Measurements from ENCODE around the gene MAGI2.

The MAGI2 gene

DNA sequence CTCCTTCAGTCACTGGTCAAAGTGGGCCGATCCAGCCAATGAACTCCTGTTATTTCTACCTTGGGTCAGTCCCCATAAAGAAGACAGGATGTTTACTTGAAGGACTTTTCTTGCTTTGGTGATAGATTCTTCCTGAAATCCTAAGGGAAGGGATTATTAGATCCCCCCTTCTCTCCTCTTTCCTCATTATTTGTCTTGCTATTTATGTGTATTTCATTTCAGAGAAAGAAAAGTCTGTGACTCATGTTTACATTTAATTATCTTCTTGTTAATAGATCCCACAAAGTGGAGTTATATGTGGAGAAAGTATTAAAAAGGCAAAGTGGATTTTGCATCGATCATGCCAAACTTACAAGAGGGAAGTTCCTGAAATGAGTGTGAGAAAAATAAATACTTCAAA lies 1313.4 kb downstream of the MAGI2 start:
- TF ChIP-seq ESRRG (CRISPR knock-in tag; IDR thresholded peaks at IDR 0.05) (no peak), PPARA (CRISPR knock-in tag; IDR thresholded peaks at IDR 0.05; ENCODE audit: borderline replicate concordance) (no peak), GLIS3 (CRISPR knock-in tag; IDR thresholded peaks at IDR 0.05) (no peak), TCF4 (CRISPR knock-in tag; IDR thresholded peaks at IDR 0.05; ENCODE audit: borderline replicate concordance) (no peak), ZC3H10 (CRISPR knock-in tag; IDR thresholded peaks at IDR 0.05) (peak; percentile 91; the same call in 1 of the 2 replicates)
- TF ChIP-seq, protein P1, sequence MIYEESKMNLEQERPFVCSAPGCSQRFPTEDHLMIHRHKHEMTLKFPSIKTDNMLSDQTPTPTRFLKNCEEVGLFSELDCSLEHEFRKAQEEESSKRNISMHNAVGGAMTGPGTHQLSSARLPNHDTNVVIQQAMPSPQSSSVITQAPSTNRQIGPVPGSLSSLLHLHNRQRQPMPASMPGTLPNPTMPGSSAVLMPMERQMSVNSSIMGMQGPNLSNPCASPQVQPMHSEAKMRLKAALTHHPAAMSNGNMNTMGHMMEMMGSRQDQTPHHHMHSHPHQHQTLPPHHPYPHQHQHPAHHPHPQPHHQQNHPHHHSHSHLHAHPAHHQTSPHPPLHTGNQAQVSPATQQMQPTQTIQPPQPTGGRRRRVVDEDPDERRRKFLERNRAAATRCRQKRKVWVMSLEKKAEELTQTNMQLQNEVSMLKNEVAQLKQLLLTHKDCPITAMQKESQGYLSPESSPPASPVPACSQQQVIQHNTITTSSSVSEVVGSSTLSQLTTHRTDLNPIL (CRISPR knock-in tag; IDR thresholded peaks at IDR 0.05; ENCODE audit: low read depth) = no peak
- TF ChIP-seq, protein P2, sequence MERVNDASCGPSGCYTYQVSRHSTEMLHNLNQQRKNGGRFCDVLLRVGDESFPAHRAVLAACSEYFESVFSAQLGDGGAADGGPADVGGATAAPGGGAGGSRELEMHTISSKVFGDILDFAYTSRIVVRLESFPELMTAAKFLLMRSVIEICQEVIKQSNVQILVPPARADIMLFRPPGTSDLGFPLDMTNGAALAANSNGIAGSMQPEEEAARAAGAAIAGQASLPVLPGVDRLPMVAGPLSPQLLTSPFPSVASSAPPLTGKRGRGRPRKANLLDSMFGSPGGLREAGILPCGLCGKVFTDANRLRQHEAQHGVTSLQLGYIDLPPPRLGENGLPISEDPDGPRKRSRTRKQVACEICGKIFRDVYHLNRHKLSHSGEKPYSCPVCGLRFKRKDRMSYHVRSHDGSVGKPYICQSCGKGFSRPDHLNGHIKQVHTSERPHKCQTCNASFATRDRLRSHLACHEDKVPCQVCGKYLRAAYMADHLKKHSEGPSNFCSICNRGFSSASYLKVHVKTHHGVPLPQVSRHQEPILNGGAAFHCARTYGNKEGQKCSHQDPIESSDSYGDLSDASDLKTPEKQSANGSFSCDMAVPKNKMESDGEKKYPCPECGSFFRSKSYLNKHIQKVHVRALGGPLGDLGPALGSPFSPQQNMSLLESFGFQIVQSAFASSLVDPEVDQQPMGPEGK (CRISPR knock-in tag; IDR thresholded peaks at IDR 0.05; ENCODE audit: borderline replicate concordance) = no peak
- TF ChIP-seq, protein P3, sequence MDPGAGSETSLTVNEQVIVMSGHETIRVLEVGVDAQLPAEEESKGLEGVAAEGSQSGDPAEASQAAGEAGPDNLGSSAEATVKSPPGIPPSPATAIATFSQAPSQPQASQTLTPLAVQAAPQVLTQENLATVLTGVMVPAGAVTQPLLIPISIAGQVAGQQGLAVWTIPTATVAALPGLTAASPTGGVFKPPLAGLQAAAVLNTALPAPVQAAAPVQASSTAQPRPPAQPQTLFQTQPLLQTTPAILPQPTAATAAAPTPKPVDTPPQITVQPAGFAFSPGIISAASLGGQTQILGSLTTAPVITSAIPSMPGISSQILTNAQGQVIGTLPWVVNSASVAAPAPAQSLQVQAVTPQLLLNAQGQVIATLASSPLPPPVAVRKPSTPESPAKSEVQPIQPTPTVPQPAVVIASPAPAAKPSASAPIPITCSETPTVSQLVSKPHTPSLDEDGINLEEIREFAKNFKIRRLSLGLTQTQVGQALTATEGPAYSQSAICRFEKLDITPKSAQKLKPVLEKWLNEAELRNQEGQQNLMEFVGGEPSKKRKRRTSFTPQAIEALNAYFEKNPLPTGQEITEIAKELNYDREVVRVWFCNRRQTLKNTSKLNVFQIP (CRISPR knock-in tag; IDR thresholded peaks at IDR 0.05; ENCODE audit: borderline replicate concordance, low read depth) = no peak
- ATAC-seq = no peak

DNA sequence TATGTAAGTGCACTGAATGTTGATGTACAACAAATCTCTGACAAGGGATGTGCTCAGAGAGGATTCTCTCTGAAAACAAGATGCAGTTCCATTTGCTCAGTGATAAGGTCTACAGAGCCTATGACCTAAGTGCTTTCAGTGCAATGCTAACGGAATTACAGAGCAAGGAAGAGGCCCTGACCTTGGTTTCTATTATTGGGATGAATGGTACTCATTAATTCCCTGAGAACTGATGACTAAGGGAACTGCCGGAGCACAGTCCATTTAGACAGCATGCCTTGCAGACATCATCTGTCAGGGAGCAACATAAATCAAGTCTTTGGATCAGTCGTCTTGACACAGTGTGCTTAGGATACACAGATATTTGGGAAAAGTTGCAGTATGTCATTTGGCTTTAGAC lies 1314.1 kb downstream of the MAGI2 start:
- ATAC-seq = peak; percentile 93
- TF ChIP-seq ZNF70 (CRISPR knock-in tag; IDR thresholded peaks at IDR 0.05) (no peak), ARNTL (CRISPR knock-in tag; IDR thresholded peaks at IDR 0.05; ENCODE audit: borderline replicate concordance, low read depth) (no peak), CSDC2 (CRISPR knock-in tag; IDR thresholded peaks at IDR 0.05) (0 out of 2 replicates have a peak, but pooled peaks have one; percentile 80), ZC3H10 (CRISPR knock-in tag; IDR thresholded peaks at IDR 0.05) (peak; percentile 99), ZNF8 (CRISPR knock-in tag; IDR thresholded peaks at IDR 0.05) (no peak; the same call in 1 of the 2 replicates), PPARA (CRISPR knock-in tag; IDR thresholded peaks at IDR 0.05; ENCODE audit: borderline replicate concordance) (no peak), ZFP30 (CRISPR knock-in tag; IDR thresholded peaks at IDR 0.05) (no peak), GLIS3 (CRISPR knock-in tag; IDR thresholded peaks at IDR 0.05) (no peak), ZNF565 (CRISPR knock-in tag; conservative IDR thresholded peaks at IDR 0.05; ENCODE audit: low read depth) (no peak), BACH2 (CRISPR knock-in tag; IDR thresholded peaks at IDR 0.05; ENCODE audit: borderline replicate concordance) (no peak), RARB (CRISPR knock-in tag; IDR thresholded peaks at IDR 0.05) (peak; percentile 93), TCF4 (CRISPR knock-in tag; IDR thresholded peaks at IDR 0.05; ENCODE audit: borderline replicate concordance) (no peak; the same call in 1 of the 2 replicates), TOX (CRISPR knock-in tag; IDR thresholded peaks at IDR 0.05; ENCODE audit: borderline replicate concordance) (peak; percentile 98), ZFP3 (CRISPR knock-in tag; IDR thresholded peaks at IDR 0.05) (peak; percentile 83), SNAI2 (CRISPR knock-in tag; IDR thresholded peaks at IDR 0.05) (peak; percentile 78; the same call in 1 of the 2 replicates), ISL1 (CRISPR knock-in tag; IDR thresholded peaks at IDR 0.05) (peak; percentile 99), ESRRG (CRISPR knock-in tag; IDR thresholded peaks at IDR 0.05) (peak; percentile 83; the same call in 1 of the 2 replicates), OSR1 (CRISPR knock-in tag; IDR thresholded peaks at IDR 0.05) (no peak)
- TF ChIP-seq, protein P4, sequence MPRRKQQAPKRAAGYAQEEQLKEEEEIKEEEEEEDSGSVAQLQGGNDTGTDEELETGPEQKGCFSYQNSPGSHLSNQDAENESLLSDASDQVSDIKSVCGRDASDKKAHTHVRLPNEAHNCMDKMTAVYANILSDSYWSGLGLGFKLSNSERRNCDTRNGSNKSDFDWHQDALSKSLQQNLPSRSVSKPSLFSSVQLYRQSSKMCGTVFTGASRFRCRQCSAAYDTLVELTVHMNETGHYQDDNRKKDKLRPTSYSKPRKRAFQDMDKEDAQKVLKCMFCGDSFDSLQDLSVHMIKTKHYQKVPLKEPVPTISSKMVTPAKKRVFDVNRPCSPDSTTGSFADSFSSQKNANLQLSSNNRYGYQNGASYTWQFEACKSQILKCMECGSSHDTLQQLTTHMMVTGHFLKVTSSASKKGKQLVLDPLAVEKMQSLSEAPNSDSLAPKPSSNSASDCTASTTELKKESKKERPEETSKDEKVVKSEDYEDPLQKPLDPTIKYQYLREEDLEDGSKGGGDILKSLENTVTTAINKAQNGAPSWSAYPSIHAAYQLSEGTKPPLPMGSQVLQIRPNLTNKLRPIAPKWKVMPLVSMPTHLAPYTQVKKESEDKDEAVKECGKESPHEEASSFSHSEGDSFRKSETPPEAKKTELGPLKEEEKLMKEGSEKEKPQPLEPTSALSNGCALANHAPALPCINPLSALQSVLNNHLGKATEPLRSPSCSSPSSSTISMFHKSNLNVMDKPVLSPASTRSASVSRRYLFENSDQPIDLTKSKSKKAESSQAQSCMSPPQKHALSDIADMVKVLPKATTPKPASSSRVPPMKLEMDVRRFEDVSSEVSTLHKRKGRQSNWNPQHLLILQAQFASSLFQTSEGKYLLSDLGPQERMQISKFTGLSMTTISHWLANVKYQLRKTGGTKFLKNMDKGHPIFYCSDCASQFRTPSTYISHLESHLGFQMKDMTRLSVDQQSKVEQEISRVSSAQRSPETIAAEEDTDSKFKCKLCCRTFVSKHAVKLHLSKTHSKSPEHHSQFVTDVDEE (CRISPR knock-in tag; IDR thresholded peaks at IDR 0.05) = no peak; the same call in 1 of the 2 replicates
- TF ChIP-seq, protein P2 (CRISPR knock-in tag; IDR thresholded peaks at IDR 0.05; ENCODE audit: borderline replicate concordance) = peak; percentile 97
- TF ChIP-seq, protein P3 (CRISPR knock-in tag; IDR thresholded peaks at IDR 0.05; ENCODE audit: borderline replicate concordance, low read depth) = peak; percentile 95; the same call in 1 of the 2 replicates
- TF ChIP-seq, protein P5, sequence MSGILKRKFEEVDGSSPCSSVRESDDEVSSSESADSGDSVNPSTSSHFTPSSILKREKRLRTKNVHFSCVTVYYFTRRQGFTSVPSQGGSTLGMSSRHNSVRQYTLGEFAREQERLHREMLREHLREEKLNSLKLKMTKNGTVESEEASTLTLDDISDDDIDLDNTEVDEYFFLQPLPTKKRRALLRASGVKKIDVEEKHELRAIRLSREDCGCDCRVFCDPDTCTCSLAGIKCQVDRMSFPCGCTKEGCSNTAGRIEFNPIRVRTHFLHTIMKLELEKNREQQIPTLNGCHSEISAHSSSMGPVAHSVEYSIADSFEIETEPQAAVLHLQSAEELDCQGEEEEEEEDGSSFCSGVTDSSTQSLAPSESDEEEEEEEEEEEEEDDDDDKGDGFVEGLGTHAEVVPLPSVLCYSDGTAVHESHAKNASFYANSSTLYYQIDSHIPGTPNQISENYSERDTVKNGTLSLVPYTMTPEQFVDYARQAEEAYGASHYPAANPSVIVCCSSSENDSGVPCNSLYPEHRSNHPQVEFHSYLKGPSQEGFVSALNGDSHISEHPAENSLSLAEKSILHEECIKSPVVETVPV (CRISPR knock-in tag; IDR thresholded peaks at IDR 0.05) = peak; percentile 96
- TF ChIP-seq, protein P1 (CRISPR knock-in tag; IDR thresholded peaks at IDR 0.05; ENCODE audit: low read depth) = peak; percentile 98

Data from SK-N-SH treated with all-trans-retinoic acid at 6 μM for 48 hours (cell line).